ENCODE data around the gene CUEDC1.

CUEDC1 gene

DNA sequence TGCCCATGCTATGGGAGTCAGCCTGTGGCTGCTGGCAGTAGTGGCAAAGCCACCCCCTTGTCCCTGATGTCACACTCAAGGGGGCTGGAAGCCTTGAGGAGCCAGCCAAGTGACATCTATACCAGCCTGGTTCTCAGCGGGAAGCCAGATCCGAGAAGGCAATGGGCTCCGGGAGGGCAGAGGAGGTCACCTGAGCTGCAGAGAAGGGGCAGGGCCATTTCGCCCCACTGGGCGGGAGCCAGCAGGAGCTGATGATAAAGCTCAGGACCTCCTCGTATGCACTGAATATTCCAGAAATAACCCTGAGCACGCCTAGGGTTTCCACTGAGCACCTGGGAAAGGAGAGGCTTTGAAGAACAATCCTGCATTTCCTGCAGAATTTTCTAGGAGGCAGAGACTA is 124.3 kb downstream of the CUEDC1 start:
- DNase-seq = no peak

GRCh38 chr17:57823469-57824401 is 131.5 kb downstream of the CUEDC1 start:
- DNase-seq = no peak

GRCh38 chr17:57819867-57820266 is 135.3 kb downstream of the CUEDC1 start:
- no peak for DNase-seq

- no peak for DNase-seq
Observed at GRCh38 chr17:57819285-57819684, 135.9 kb downstream of the CUEDC1 start.

GRCh38 chr17:57818066-57818465 is 137.1 kb downstream of the CUEDC1 start:
- no peak for DNase-seq

- no peak for DNase-seq
Observed at GRCh38 chr17:57817299-57817698, 137.9 kb downstream of the CUEDC1 start.

GRCh38 chr17:57814421-57814820 is 140.8 kb downstream of the CUEDC1 start:
- no peak for DNase-seq

DNA sequence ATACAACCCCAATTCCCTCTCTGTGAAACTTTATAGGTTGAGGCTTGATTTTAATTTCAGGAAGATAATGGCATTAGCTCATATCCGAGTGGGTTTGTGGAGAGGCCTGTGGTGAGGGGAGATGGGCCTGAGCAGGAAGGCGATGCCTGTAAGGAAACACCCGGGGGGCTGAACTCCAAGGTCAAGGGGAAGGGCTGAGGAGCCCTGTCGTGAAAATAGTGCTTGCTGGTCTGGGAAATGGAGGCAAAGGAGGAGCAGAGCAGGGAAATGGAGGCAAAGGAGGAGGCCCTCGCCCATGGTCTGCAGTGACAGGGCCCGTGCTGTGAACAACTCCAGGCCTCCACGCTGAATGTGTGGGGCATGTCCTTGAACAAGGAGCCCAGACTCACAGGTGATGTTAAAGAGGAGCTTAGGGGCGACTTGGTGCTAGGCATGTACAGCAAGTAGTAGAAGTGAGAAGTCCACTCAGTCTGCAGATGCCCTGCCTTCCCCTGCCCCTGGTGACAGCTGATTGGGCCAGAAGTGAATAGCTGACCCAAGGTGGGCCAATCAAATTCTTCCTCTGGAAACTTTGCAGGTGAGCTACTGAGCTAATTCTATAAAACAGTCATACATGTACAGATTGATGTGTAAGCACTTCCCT is 143.5 kb downstream of the CUEDC1 start:
- DNase-seq = no peak
